CD4-positive, CD25-positive, alpha-beta regulatory T cell (primary cell): ENCODE results near the gene ARF1. TPM values are rescaled to one million over a fixed set of nuclear protein-coding genes. Genes with fewer than 3 reads are reported as not detected.

Experiments
- ATAC-seq, 2 donors: fragments of 150-1000 bp; cut with Tn5 transposase; one replicate each; pipeline ENCODE4 v1.10.0; 2021; ENCODE audit warnings: low read depth in 2 of 2, moderate number of reproducible peaks in 2 of 2, moderate library complexity in 1 of 2
- DNase-seq, 3 donors: peaks; one replicate each; pipeline versions ENCODE4 v3.0.0 to v3.0.0-alpha.2; 2012 to 2022; ENCODE audit warnings: mixed read lengths in 1 of 3
- H3K27ac ChIP-seq: one replicate; pipeline ENCODE4 v1.7.0; 2013; ENCODE audit warnings: mild to moderate bottlenecking, low read length; ENCODE audit not compliant: insufficient read depth, poor library complexity, severe bottlenecking
- H3K27me3 ChIP-seq: one replicate; pipeline ENCODE4 v1.7.0; 2013; ENCODE audit warnings: low read length; ENCODE audit not compliant: control insufficient read depth, insufficient read depth
- H3K36me3 ChIP-seq: one replicate; pipeline ENCODE4 v1.7.0; 2013; ENCODE audit warnings: mild to moderate bottlenecking, low read length, moderate library complexity; ENCODE audit not compliant: control insufficient read depth, insufficient read depth
- H3K4me1 ChIP-seq: 2 replicates; pipeline ENCODE4 v1.7.0; 2013; ENCODE audit warnings: mild to moderate bottlenecking, low read length; ENCODE audit not compliant: insufficient read depth, control insufficient read depth, poor library complexity, severe bottlenecking
- H3K4me3 ChIP-seq: one replicate; pipeline ENCODE4 v1.7.0; 2013; ENCODE audit warnings: low read depth, mild to moderate bottlenecking, low read length, moderate library complexity
- H3K9me3 ChIP-seq, 2 experiments: 1 replicate in 1 of 2; 2 replicates in 1 of 2; pipeline ENCODE4 v1.7.0; 2013; ENCODE audit warnings: low read length in 2 of 2, mild to moderate bottlenecking in 1 of 2, moderate library complexity in 1 of 2; ENCODE audit not compliant: control insufficient read depth in 2 of 2
- H3K27ac Mint-ChIP-seq, 3 donors: one replicate each; pipeline ENCODE4 v1.8.0; 2020 to 2022; ENCODE audit warnings: mild to moderate bottlenecking in 3 of 3, mixed read lengths in 3 of 3, moderate library complexity in 2 of 3
- H3K27me3 Mint-ChIP-seq: one replicate; pipeline ENCODE4 v1.8.0; 2022; ENCODE audit warnings: mild to moderate bottlenecking, mixed read lengths
- H3K36me3 Mint-ChIP-seq: one replicate; pipeline ENCODE4 v1.8.0; 2020; ENCODE audit warnings: mixed read lengths
- H3K4me1 Mint-ChIP-seq, 4 donors: one replicate each; pipeline ENCODE4 v1.8.0; 2020 to 2022; ENCODE audit warnings: mixed read lengths in 4 of 4, mild to moderate bottlenecking in 1 of 4
- H3K4me3 Mint-ChIP-seq, 4 donors: one replicate each; pipeline ENCODE4 v1.8.0; 2020 to 2022; ENCODE audit warnings: mild to moderate bottlenecking in 4 of 4, mixed read lengths in 4 of 4, moderate library complexity in 3 of 4
- H3K9me3 Mint-ChIP-seq, 7 donors: one replicate each; pipeline ENCODE4 v1.8.0; 2020 to 2022; ENCODE audit warnings: mixed read lengths in 7 of 7, mild to moderate bottlenecking in 3 of 7, moderate library complexity in 2 of 7
- polyA plus RNA-seq, 4 donors: library from polyadenylated mRNA; unstranded; fragments of 300-500 nt; fragmentation: Illumina TruSeq; gene quantifications; one replicate each; pipeline ENCODE4 v1.2.3, GENCODE V29; 2021
- total RNA-seq: library from RNA; stranded (reverse); gene quantifications from one replicate; pipeline ENCODE4 v1.2.3, GENCODE V29; 2022

ARF1 gene
- total and polyA plus RNA-seq, 5 donors from 2014 or later: 335 to 517 (median 476) TPM

DNA sequence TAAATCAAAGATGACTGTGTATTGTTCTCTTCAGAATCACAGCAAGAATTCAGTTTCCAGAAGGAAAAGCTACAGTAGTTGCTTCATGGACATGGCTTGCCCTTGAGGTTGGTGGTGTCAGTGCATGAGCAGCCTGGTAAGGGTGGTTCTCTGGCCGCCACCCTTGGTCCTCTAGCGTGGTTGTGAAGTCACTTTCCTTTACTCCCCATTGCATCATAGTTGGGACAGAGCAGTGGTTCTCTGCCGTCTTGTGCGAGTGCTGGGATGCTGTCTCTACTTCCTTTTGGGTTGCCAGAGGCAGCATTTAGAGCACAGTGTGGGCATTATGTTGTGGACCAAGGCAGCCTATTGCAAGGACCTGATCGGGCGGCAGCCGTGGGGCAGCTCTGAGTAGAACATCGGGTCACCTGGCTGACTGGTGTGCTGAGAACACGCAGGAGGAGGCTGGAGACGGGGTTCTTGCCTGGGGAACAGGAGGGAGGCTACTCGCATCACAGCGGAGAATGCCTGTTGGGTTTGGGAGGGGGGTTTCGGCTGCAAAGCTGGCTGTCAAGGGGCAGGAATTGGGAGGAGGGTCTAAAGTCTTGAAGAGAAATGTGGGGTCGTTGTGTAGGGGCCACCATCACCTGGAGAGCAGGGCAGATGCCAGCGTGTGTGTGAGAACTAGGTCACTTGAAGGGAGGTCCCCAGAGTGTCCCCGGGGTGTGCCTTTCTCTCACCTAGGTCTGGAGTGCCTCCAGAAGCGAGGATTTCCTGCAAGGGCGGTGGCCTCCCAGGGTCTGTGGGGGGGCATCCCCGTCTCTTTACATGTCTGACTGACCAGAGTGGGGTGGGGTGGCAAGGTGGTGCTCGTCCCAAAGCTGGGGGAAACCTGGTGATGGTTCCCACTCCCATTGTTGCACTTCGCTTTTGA lies 6.3 kb downstream of the ARF1 start:
- H3K36me3 ChIP-seq: peaks cover 27% of the 10 kb centered on the region
- peak overlapping the region; percentile 58 for H3K27ac ChIP-seq
- peak overlapping the region; percentile 50 for H3K4me3 ChIP-seq
- H3K27ac Mint-ChIP-seq: peak overlapping the region; percentile 83 to 94 (median 83)
- H3K4me3 Mint-ChIP-seq: peak overlapping the region; percentile 68 to 100 (median 88)
- ATAC-seq (no peak), DNase-seq (no peak)
- peaks cover 0 to under 1% of the 10 kb centered on the region in 2 experiments for H3K9me3 ChIP-seq
- H3K27me3 Mint-ChIP-seq: no peaks in the 10 kb centered on the region
- H3K4me1 Mint-ChIP-seq: peaks cover 47 to 91% (median 79%) of the 10 kb centered on the region in 4 donors
- H3K4me1 ChIP-seq: peaks cover 81% of the 10 kb centered on the region
- peaks cover 0 to 3% (median 0%) of the 10 kb centered on the region in 7 donors for H3K9me3 Mint-ChIP-seq
- peaks cover 13% of the 10 kb centered on the region for H3K36me3 Mint-ChIP-seq
- H3K27me3 ChIP-seq: no peaks in the 10 kb centered on the region

DNA sequence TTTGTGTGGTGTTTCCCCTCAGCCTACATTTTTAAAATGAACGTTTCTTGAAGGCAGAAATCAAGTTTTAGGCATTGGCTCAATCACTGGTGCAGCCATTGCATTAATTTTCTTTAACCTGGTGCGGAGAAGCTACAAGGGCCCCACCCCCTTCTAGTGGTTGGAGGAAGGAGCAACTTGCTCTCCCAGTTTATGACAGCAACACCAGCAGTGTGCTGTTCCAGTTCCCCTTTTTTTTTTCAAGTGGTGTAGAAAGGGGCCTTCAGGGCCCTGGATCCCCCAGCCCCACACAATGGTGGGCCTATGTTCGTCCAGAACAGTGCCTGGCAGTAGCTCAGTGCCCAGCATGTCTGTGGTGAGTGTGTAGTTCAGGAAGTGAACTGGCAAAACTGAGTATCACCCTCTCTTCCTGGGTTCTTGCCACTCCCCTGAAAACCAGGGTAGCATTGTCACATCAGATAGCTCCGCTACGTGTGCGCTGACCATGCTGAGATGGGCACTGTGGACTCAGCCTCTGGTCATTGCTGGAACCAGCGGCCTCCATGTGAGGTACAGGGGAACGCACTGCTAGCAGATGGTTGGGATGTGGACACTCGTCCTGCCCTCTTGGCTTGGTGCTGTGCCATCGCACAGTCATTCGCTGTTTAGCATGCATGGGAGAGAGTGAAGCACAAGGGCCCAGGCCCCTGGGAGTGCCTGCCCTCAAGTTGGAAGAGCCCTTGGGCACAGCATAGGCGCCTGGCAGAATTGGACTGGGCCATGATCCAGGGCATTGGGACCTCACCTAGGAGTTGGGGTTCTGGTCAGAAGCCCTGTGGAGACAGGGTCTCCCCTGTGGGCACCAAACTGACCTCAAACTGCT lies 7.2 kb downstream of the ARF1 start:
- Mint-ChIP-seq H3K27ac (peak overlapping the region in 2 of 3 donors; percentile 83), H3K36me3 (peaks cover 20% of the 10 kb centered on the region), H3K4me3 (peak overlapping the region; percentile 18 to 100 (median 76)), H3K4me1 (peaks cover 42 to 90% (median 70%) of the 10 kb centered on the region in 4 donors), H3K9me3 (peaks cover 0 to 7% (median 0%) of the 10 kb centered on the region in 7 donors), H3K27me3 (no peaks in the 10 kb centered on the region)
- Histone ChIP-seq H3K27ac (peak overlapping the region; percentile 39), H3K4me1 (peaks cover 72% of the 10 kb centered on the region), H3K4me3 (peak overlapping the region; percentile 50), H3K27me3 (no peaks in the 10 kb centered on the region), H3K36me3 (peaks cover 31% of the 10 kb centered on the region), H3K9me3 (peaks cover 4 to 9% of the 10 kb centered on the region in 2 experiments)
- ATAC-seq: peak in 1 of 2 donors; percentile 12
- no peak for DNase-seq

DNA sequence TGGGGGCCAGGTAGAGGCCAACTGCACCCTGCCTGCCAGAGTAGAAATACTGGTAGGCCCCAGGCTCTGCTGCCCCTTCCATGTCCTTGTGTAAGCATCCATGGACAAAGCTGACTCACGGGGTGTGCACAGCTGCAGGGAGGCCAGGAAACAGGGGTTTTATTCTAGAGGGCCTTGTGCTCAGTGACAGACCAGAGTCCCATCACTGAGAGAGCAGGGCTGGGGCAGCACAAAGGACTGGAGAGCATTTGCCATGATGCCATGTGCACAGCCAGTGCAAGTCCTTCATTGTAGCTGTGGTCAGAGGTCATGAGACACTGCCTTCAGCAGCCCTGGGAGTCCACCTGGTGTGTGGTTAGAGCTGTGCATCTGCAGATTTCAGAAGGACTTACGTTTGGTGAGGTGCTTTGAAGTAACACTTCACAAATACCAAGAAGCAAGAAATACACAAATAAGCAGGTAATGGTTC lies 8.1 kb downstream of the ARF1 start:
- Mint-ChIP-seq H3K27ac (peak overlapping the region; percentile 83 to 92 (median 87)), H3K9me3 (peaks cover 0 to 14% (median 1%) of the 10 kb centered on the region in 7 donors), H3K36me3 (peaks cover 29% of the 10 kb centered on the region), H3K4me3 (peak overlapping the region; percentile 18 to 100 (median 59)), H3K27me3 (no peaks in the 10 kb centered on the region), H3K4me1 (peaks cover 34 to 90% (median 66%) of the 10 kb centered on the region in 4 donors)
- DNase-seq: no peak
- Histone ChIP-seq H3K9me3 (peaks cover 6 to 14% of the 10 kb centered on the region in 2 experiments), H3K27me3 (no peaks in the 10 kb centered on the region), H3K4me1 (peaks cover 63% of the 10 kb centered on the region), H3K36me3 (peaks cover 34% of the 10 kb centered on the region), H3K4me3 (peak overlapping the region; percentile 48), H3K27ac (peak overlapping the region; percentile 39)
- ATAC-seq: peak in 1 of 2 donors; percentile 15

DNA sequence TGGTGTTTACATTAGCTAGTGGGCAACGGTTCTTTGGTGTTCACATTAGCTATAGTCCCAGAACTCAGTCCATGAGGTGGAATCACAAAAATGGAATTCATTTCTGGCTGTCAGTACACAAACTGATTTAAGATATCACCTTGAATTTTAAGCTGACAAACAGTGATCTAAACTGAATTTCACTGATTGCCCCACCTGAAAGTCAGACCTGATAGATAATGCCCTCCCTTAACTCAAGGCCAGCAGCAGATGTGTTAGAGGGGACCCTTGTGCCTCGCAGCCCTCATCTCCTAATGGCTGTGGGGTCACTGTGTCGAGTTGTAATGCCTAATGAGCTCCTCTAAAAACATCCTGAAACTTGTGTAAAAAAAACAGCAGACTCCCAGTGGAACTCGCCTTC lies 8.6 kb downstream of the ARF1 start:
- H3K36me3 Mint-ChIP-seq: peaks cover 32% of the 10 kb centered on the region
- peaks cover 34 to 90% (median 66%) of the 10 kb centered on the region in 4 donors for H3K4me1 Mint-ChIP-seq
- H3K27me3 Mint-ChIP-seq: no peaks in the 10 kb centered on the region
- peaks cover 59% of the 10 kb centered on the region for H3K4me1 ChIP-seq
- H3K27ac ChIP-seq: no peak overlapping the region
- no peaks in the 10 kb centered on the region for H3K27me3 ChIP-seq
- peak overlapping the region in 3 of 4 donors; percentile 42 to 100 (median 85) for H3K4me3 Mint-ChIP-seq
- peaks cover 0 to 14% (median 2%) of the 10 kb centered on the region in 7 donors for H3K9me3 Mint-ChIP-seq
- DNase-seq (no peak), ATAC-seq (no peak)
- H3K4me3 ChIP-seq: peak overlapping the region; percentile 48
- H3K36me3 ChIP-seq: peaks cover 34% of the 10 kb centered on the region
- peak overlapping the region; percentile 83 to 92 (median 87) for H3K27ac Mint-ChIP-seq
- H3K9me3 ChIP-seq: peaks cover 6 to 14% of the 10 kb centered on the region in 2 experiments

DNA sequence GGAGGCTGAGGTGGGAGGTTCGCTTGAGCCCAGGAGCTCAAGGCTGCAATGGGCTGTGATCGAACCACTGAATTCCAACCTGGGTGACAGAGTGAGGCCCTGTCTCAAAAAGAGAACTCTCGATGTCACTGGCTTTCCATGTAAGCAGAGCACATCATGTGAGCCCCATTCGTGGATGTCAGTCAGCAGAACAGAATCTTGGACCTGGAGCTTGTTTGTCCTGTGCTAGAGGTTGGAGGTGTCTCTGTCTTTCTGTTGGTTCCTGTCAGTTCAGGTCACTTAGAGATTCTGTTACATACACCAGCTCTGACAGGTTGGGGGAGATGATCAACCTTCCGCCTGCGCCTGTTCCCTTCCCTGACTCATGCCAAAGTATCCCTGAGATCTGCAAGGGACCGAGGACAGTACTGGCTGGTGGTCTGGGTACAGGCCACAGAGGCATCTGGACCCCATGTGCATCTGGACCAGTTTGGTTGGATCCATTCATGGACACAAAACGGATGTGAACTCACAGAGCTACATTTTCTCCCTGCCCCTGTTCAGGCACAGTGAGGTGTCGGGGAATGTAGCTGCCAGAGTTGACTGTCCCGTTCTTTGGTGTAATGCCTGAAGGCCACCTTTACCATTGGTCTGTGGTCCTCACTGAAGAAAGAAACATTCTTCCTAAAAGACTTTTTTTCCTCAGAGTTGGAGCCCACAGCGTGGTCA lies 10.0 kb downstream of the ARF1 start:
- H3K27me3 Mint-ChIP-seq: no peaks in the 10 kb centered on the region
- H3K4me1 Mint-ChIP-seq: peaks cover 22 to 83% (median 55%) of the 10 kb centered on the region in 4 donors
- peaks cover 38% of the 10 kb centered on the region for H3K36me3 Mint-ChIP-seq
- Histone ChIP-seq H3K4me1 (peaks cover 52% of the 10 kb centered on the region), H3K9me3 (peaks cover 6 to 14% of the 10 kb centered on the region in 2 experiments), H3K27ac (no peak overlapping the region), H3K27me3 (no peaks in the 10 kb centered on the region), H3K36me3 (peaks cover 39% of the 10 kb centered on the region), H3K4me3 (no peak overlapping the region)
- DNase-seq: no peak
- peaks cover 0 to 14% (median 2%) of the 10 kb centered on the region in 7 donors for H3K9me3 Mint-ChIP-seq
- peak overlapping the region; percentile 26 to 83 (median 55) for H3K27ac Mint-ChIP-seq
- no peak for ATAC-seq
- peak overlapping the region in 2 of 4 donors; percentile 85 to 100 for H3K4me3 Mint-ChIP-seq

DNA sequence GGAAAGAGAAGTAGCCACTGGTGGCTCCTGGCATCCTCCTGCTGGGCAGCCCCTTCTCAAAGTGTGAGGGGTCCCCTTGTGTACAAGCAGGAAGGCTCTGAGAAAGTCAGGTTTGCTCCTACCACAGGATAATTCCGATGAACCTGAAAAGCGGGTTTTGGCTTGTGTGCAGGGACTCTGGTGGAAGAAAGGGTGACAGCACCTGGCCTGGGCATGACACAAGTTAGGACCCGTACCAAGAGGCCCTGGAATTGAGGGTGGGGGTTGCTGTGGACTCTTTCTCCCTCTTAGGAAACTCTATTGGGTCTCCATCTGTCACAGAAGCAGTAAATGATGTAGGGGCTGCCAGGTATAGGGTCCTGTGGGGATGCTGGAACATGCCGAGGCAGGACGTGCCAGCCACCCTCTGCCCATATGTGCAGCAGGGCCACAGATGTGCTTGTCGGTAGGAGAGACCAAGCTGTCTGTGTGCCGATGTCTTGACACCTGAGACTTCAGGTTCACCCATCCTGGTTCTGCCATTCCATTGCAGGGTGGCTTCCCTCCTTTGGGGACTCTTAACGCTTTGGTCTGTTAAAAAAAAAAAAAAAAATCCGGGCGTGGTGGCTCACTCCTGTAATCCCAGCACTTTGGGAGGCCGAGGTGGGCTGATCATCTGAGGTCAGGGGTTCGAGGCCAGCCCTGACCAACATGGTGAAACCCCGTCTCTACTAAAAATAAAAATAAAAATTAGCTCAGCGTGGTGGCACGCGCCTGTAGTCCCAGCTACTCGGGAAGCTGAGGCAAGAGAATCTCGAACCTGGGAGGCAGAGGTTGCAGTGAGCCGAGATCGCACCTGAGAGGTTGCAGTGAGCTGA lies 10.8 kb downstream of the ARF1 start:
- H3K4me3 Mint-ChIP-seq: peak overlapping the region in 1 of 4 donors; percentile 85
- H3K27me3 Mint-ChIP-seq: no peaks in the 10 kb centered on the region
- H3K9me3 Mint-ChIP-seq: peaks cover 0 to 14% (median 2%) of the 10 kb centered on the region in 7 donors
- ATAC-seq (no peak), DNase-seq (no peak)
- H3K36me3 ChIP-seq: peaks cover 45% of the 10 kb centered on the region
- H3K36me3 Mint-ChIP-seq: peaks cover 43% of the 10 kb centered on the region
- H3K27me3 ChIP-seq: no peaks in the 10 kb centered on the region
- H3K4me3 ChIP-seq: no peak overlapping the region
- peak overlapping the region in 1 of 3 donors; percentile 26 for H3K27ac Mint-ChIP-seq
- peaks cover 44% of the 10 kb centered on the region for H3K4me1 ChIP-seq
- no peak overlapping the region for H3K27ac ChIP-seq
- peaks cover 6 to 14% of the 10 kb centered on the region in 2 experiments for H3K9me3 ChIP-seq
- H3K4me1 Mint-ChIP-seq: peaks cover 17 to 79% (median 47%) of the 10 kb centered on the region in 4 donors
